ENCODE measurements around the gene MAN2B1.

Gene MAN2B1

GRCh38 chr19:12670159-12670928 lies 3.8 kb upstream of the MAN2B1 start:
- POLR2A ChIA-PET, result interaction anchor here (1.3 to 1.7 kb wide), 3 partner anchors 8 to 59 kb away, joined by 6 to 9 read pairs (median 7); partner anchors contain the start of genes DHPS, ZNF490 and ZNF791
- no peak for TF ChIP-seq L3MBTL2 (conservative IDR thresholded peaks at IDR 0.05)
- TF ChIP-seq FOXK2 (IDR thresholded peaks at IDR 0.05), result no peak
- no peak for TF ChIP-seq PKNOX1 (IDR thresholded peaks at IDR 0.05)
- TF ChIP-seq CTBP1 (IDR thresholded peaks at IDR 0.05; ENCODE audit: borderline replicate concordance), result no peak
- no peak for TF ChIP-seq TARDBP (IDR thresholded peaks at IDR 0.05)
- TF ChIP-seq ARNT (IDR thresholded peaks at IDR 0.05), result no peak
- TF ChIP-seq BHLHE40 (IDR thresholded peaks at IDR 0.05; ENCODE audit: borderline replicate concordance), result no peak
- TF ChIP-seq ZNF384 (IDR thresholded peaks at IDR 0.05), result no peak
- TF ChIP-seq NFRKB (IDR thresholded peaks at IDR 0.05), result no peak
- TF ChIP-seq FOXM1 (IDR thresholded peaks at IDR 0.05; ENCODE audit: borderline replicate concordance), result no peak
- CTCF ChIA-PET, result interaction anchor here (0.7 to 1.4 kb wide), 2 partner anchors 106 to 1326 kb away, joined by 3 read pairs; no protein-coding TSS in a partner anchor
- DNase-seq (ENCODE audit: extremely low spot score), result no peak

- TF ChIP-seq SUZ12 (IDR thresholded peaks at IDR 0.05), result no peak
- TF ChIP-seq BHLHE40 (IDR thresholded peaks at IDR 0.05; ENCODE audit: borderline replicate concordance), result no peak
- 0 out of 2 replicates have a peak, but pooled peaks have one; percentile 21 for TF ChIP-seq TARDBP (IDR thresholded peaks at IDR 0.05)
- TF ChIP-seq FOXK2 (IDR thresholded peaks at IDR 0.05), result peak; percentile 91
- TF ChIP-seq SP1 (IDR thresholded peaks at IDR 0.05), result no peak
- TF ChIP-seq L3MBTL2 (conservative IDR thresholded peaks at IDR 0.05), result peak; percentile 49
- TF ChIP-seq ZNF384 (IDR thresholded peaks at IDR 0.05), result no peak
- TF ChIP-seq ELF4 (IDR thresholded peaks at IDR 0.05), result peak; percentile 99
- TF ChIP-seq NFRKB (IDR thresholded peaks at IDR 0.05), result peak; percentile 66
- POLR2A ChIA-PET, result interaction anchor here (0.8 to 1.7 kb wide), 5 partner anchors 9 to 174 kb away, joined by 3 to 9 read pairs (median 6); partner anchors contain the start of genes DHPS, ZNF490 and ZNF791
- DNase-seq (ENCODE audit: extremely low spot score), result peak; percentile 72
- CTCF ChIA-PET, result no interaction called here
Observed at GRCh38 chr19:12669270-12670158, 3.0 kb upstream of the MAN2B1 start.

- POLR2A ChIA-PET, result interaction anchor here (0.8 to 1.7 kb wide), 6 partner anchors 9 to 174 kb away, joined by 3 to 9 read pairs (median 4); partner anchors contain the start of genes DHPS, FBXW9, ZNF490 and ZNF791
- no peak for TF ChIP-seq ZNF384 (IDR thresholded peaks at IDR 0.05)
- no peak for TF ChIP-seq SP1 (IDR thresholded peaks at IDR 0.05)
- DNase-seq (ENCODE audit: extremely low spot score), result no peak
- CTCF ChIA-PET, result no interaction called here
Observed at GRCh38 chr19:12668932-12669269, 2.4 kb upstream of the MAN2B1 start.

GRCh38 chr19:12668346-12668745 lies 1.8 kb upstream of the MAN2B1 start:
- POLR2A ChIA-PET, result interaction anchor here (0.9 to 1.7 kb wide), 4 partner anchors 10 to 59 kb away, joined by 3 to 9 read pairs (median 5); partner anchors contain the start of genes DHPS and FBXW9
- CTCF ChIA-PET, result no interaction called here
- DNase-seq (ENCODE audit: extremely low spot score), result no peak
- TF ChIP-seq CTBP1 (IDR thresholded peaks at IDR 0.05; ENCODE audit: borderline replicate concordance) (no peak), TARDBP (IDR thresholded peaks at IDR 0.05) (no peak), BHLHE40 (IDR thresholded peaks at IDR 0.05; ENCODE audit: borderline replicate concordance) (no peak), ELF4 (IDR thresholded peaks at IDR 0.05) (no peak), LEF1 (IDR thresholded peaks at IDR 0.05; ENCODE audit: borderline replicate concordance) (no peak), FOXA1 (IDR thresholded peaks at IDR 0.05) (no peak), ARNT (IDR thresholded peaks at IDR 0.05) (no peak), FOXM1 (IDR thresholded peaks at IDR 0.05; ENCODE audit: borderline replicate concordance) (no peak), FOXK2 (IDR thresholded peaks at IDR 0.05) (no peak), HDGF (IDR thresholded peaks at IDR 0.05; ENCODE audit: borderline replicate concordance) (no peak)

- POLR2A ChIA-PET, result interaction anchor here (0.9 kb wide), 1 partner anchor 28 kb away, joined by 3 read pairs; the partner anchor contains the start of gene FBXW9
- TF ChIP-seq SP1 (IDR thresholded peaks at IDR 0.05) (no peak), HDGF (IDR thresholded peaks at IDR 0.05; ENCODE audit: borderline replicate concordance) (no peak), FOXM1 (IDR thresholded peaks at IDR 0.05; ENCODE audit: borderline replicate concordance) (no peak), ELF4 (IDR thresholded peaks at IDR 0.05) (no peak), SUZ12 (IDR thresholded peaks at IDR 0.05) (no peak), TARDBP (IDR thresholded peaks at IDR 0.05) (no peak), CTBP1 (IDR thresholded peaks at IDR 0.05; ENCODE audit: borderline replicate concordance) (no peak), ZNF384 (IDR thresholded peaks at IDR 0.05) (no peak), FOXK2 (IDR thresholded peaks at IDR 0.05) (no peak), NFRKB (IDR thresholded peaks at IDR 0.05) (no peak), BHLHE40 (IDR thresholded peaks at IDR 0.05; ENCODE audit: borderline replicate concordance) (no peak), FOXA1 (IDR thresholded peaks at IDR 0.05) (no peak), LEF1 (IDR thresholded peaks at IDR 0.05; ENCODE audit: borderline replicate concordance) (no peak), ARNT (IDR thresholded peaks at IDR 0.05) (no peak), PKNOX1 (IDR thresholded peaks at IDR 0.05) (no peak), L3MBTL2 (conservative IDR thresholded peaks at IDR 0.05) (no peak)
- CTCF ChIA-PET, result no interaction called here
- no peak for DNase-seq (ENCODE audit: extremely low spot score)
Observed at GRCh38 chr19:12667731-12668302, 1.3 kb upstream of the MAN2B1 start.

Measured in HEK293T (cell line).